GM19438 (cell line): ENCODE measurements around the gene CYB5B.
"Not testable (repeated sequence)": the region's sequence is repeated elsewhere in the genome, so short reads cannot be mapped to it uniquely, and the experiment has no call there.

Experiments
- ATAC-seq: cut with Tn5 transposase; IDR thresholded peaks from one replicate; pipeline ENCODE4 v1.9.1; 2021; ENCODE audit warnings: low read depth; ENCODE audit not compliant: unreplicated experiment

CYB5B gene

DNA sequence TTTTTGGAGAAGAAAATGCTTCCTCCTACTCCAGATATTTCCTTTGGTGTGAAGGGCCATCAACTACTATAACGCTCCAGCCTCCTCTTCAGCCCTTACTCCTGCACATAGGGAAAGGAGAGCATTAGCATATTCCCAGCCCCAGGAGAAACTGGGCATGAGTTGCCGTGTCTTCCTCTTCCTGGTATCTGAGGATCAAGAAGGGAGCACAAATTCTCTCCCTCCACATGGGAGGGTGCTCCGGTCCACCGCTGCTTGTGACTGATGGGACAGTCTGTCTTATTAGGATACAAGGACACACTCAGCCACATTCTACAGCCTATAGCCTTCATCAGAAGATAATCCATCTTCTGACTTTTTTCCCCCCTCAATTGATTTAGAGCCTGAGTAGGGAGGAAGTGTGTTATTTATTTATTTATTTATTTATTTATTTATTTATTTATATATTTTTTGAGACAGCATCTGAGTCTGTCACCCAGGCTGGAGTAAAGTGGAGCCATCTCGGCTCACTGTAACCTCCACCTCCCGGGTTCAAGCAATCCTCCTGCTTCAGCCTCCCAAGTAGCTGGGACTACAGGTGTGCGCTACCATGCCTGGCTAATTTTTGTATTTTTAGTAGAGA, 16.6 kb upstream of the CYB5B start:
- no peak for ATAC-seq

DNA sequence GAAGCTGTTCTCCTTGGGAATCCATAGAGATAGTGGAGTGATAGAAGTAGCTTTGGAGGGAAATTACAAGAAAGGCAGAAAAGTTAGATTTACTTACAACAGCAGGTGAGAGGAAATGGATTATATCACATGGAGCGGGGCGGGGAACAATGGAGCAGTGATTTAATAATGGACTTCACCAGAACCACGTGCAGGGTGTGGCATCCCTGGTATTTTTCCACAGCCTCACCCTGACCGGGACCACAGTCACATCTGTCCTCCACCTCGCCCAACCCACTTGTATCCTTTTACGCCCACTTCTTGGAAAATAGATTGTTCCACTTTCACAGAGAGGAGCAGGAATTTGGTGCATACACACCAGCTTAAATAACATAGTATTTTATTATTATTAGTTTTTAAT, 15.9 kb upstream of the CYB5B start:
- no peak for ATAC-seq

DNA sequence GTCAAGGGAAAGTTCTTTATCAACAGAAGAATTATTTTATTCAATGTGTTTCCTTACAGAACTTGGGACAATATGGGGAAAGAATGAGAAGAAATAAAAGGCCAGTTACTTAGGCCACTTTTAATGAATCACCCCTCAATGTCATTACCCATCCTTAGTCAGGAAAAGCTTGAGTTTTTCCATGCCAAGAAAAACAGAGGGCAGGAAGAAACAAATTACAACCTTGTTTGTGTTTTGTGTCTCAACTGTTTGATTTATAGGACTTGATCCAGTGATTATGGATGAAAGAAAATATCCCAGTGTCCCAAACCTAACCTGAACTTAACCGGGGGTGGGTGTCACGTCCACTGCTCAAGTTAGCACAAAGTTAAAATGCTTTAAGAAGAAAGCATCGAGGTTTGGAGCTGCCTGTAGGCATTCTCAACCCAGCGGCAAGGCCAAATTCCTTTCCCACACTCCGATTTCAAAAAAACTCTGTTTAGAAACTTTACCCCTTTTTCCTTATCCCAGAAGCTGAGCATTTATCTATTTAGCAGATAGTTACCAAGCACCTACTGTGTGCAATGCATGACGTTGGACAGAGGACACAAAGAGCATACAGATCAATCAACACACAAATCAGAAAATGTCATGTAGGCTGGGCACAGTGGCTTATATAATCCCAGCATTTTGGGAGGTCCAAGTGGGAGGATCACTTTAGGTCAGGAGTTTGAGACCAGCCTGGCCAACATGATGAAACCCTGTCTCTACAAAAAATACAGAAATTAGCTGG, 14.0 kb upstream of the CYB5B start:
- ATAC-seq, result no peak

DNA sequence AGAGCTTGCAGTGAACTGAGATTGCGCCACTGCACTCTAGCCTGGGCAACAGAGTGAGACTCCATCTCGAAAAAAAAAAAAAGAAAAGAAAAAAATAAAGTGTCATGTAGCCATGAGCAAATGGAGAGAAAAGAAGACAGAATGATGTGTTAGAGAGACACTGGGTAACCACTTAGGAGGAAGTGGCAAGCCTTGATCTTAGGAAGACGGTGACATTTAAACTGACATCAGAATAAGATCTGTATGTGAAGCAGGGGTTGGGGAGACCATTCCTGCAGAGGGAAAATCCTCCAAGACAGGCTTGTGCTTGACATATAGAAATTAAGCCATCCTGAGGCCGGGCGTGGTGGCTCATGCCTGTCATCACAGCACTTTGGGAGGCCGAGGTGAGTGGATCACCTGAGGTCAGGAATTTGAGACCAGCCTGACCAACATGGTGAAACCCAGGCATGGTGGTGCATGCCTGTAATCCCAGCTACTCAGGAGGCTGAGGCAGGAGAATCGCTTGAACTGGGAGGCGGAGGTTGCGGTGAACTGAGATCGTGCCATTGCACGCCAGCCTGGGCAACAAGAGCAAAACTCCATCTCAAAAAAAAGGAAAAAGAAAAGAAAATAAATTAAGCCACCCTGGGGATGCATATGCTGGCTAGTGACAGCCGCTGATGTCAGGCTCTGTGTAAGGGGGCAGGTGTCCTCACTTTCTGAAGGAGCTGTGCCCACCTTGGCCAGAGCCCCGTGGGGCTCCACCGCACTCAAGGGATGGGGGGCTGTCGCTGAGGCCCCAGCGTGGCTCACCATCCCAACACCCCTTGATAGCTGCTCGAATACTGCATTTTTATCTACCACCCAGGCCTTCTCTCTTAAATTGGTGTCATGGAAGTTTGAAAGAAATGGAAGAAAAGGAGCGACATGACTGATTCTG, 13.1 kb upstream of the CYB5B start:
- no peak for ATAC-seq

DNA sequence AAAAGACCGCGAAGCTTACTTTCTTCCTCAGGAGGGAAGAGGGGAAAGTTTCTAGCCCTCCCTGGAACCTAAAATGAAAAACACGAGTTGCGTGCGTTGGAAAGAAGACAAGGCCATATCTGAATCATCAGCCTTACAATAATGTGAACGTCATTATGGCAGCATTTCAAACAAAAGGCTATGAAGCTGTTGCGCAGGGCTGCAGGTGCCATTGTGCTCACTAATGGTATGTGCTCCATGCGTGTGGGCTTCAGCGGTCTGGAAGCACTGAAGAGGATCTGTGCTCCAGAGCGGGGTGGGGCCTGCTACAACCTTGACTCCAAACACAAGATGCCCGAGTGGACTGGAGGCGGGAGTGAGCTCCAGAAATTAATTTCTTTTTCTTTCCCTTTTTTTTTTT, 12.1 kb upstream of the CYB5B start:
- ATAC-seq, result no peak

DNA sequence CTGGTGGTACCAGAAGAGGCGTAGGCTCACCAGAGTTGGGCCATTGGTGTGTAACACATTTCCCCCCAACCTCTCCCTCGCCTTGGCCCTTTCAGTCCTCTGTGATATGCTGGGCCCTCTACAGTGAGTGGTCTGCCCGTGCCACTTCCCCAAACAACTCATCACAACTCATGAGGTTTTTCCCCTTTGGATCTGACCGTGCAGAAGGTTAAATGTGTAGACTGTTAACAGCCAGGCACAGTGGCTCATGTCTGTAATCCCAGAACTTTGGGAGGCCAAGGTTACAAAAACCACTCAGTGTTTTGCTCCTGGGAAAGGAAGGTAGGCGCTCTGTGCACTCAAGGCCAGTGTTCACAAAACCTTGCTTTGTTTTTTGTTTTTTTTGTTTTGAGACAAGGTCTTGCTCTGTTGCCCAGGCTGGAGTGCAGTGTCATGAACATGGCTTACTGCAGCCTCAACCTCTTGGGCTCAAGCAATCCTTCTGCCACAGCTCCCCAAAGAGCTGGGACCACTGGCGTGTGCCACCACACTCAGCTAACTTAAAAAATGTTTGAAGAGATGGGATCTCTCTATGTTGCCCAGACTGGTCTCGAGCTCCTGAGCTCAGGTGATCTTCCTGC, 11.3 kb upstream of the CYB5B start:
- ATAC-seq, result no peak

DNA sequence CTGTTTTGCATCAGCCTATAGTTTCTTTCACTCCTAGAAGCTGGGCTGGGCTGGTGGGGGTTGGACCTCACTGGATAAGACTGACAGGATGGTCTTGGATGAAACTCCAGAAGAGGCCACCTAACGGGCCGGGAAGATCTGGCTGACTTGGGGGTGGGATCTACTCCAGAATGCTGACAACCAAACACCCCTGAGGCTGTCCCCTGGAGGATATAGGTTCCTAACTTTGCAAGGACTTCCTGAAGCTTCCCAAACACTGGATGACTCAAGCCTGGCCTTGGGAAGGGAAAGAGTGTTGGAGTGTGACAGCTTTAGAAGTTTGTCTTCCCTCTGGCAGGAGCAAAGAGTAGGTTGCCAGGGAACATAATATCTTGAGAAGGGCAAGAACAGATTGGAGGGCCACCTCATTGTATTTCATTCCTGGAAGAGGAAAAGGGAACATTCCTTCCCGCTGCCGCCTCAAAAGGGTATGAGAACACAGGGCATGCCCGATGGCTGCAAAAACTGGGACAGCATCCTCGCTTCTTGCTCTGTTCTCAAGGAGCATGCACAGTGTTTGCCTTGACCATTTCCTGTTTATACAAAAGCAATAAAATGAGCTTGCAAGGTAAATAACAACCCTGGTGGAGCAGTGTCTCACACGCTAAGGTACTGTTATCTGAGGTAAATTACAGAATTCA, 6.8 kb upstream of the CYB5B start:
- no peak for ATAC-seq

DNA sequence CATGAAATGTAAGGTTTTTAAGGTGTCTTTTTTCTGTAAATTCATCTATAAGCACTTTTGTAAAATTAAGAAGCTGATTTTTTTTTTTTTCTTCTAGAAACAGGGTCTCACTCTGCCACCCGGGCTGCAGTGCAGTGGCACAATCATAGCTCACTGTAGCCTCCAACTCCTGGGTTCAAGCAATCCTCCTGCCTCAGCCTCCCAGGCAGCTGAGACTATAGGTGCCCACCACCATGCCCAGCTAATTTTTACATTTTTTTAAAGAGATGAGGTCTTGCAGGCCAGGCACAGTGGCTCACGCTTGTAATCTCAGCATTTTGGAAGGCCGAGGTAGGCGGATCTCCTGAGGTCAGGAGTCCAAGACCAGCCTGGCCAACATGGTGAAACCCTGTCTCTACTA, 4.5 kb upstream of the CYB5B start:
- no peak for ATAC-seq

DNA sequence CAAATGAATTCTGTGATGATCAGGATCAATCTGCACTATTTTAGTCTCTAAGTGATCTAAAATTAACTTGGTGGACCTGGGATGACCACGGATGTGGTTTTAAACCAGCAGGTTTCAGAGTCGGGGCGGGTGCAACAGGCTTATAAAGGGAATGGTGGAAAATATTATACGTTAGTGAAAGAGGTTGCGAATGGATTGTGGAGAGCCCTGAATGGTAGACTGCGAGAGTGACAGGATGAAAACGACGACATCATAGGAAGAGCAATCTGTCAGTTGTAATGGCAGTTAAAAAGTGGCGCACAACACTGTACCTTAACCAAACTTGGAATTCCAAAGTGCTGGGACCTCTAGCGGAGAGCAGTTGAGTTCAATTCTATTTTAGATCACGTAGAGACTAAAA, 1.2 kb upstream of the CYB5B start:
- no peak for ATAC-seq

DNA sequence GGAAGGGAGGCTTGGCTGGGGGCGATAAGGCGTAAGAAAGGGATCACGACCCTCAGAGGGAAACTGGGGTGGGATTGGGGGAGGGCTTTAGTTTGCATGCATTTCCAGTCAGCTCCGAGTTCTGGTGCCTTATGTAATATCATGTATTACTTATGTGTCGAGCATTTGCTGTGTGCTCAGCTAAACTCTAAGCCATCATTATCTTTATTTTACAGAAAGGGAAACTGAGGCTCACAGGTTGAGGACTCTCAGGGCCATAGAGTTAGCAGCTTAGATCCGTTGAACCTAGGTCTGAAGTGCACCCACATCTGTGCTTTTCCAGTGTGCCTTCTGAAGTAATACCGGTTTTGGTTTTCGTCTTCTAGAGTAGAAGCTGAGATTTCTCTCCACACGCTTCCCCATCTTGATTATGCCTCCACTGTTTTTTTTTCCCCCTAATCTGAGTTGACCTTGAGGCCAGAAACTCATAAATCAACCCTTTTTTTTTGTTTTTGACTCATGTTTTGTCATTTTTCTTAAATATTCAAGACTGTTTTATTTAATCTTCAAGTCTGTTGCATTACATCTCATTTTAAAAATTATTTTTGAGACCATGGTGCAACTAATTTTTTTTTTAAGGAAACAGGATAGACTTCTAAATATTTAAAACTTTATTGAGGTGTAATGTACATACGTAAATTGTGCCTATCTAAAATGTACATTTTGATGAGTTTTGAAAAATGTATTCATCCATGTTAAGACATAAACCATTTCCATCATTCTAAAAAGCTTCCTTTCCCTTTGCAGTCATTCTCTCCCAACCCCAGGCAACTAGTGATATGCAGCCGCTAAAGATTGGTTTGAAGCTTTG, 741 bp downstream of the CYB5B start:
- no peak for ATAC-seq

DNA sequence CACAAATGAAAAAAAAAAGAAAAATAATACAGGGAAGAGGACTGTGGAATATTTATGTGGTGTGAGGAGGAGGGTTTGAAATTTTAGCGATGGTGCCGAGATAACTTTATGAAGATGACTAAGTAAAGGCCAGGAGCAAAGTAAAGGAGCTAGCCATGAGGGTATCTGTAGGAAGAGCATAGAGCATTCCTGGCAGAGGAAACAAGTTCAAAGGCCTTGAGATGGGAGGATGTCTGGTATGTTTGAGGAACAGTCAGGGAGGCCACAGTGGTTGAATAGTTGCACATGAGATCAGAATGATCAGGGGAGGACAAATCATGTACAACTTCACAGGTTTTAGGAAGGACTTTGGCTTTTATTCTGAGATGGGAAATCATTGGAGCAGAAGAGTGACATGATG, 4.2 kb downstream of the CYB5B start:
- ATAC-seq, result no peak

DNA sequence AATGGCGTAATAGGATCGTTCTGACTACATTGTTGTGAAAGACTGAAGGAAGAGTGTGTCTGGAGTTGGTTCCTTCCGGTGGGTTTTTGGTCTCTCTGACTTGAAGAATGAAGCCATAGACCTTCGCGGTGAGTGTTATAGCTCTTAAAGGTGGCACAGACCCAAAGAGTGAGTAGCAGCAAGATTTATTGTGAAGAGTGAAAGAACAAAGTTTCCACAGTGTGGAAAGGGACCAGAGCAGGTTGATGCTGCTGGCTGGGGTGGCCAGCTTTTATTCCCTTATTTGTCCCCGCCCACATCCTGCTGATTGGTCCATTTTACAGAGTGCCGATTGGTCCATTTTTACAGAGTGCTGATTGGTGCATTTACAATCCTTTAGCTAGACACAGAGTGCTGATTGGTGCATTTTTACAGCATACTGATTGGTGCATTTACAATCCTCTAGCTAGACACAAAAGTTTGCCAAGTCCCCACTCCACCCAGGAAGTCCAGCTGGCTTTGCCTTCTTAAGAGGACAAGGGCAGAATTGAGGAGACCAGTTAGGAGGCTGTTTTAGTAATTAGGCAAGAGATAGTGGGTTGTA, 4.7 kb downstream of the CYB5B start:
- ATAC-seq, result not testable (repeated sequence)

DNA sequence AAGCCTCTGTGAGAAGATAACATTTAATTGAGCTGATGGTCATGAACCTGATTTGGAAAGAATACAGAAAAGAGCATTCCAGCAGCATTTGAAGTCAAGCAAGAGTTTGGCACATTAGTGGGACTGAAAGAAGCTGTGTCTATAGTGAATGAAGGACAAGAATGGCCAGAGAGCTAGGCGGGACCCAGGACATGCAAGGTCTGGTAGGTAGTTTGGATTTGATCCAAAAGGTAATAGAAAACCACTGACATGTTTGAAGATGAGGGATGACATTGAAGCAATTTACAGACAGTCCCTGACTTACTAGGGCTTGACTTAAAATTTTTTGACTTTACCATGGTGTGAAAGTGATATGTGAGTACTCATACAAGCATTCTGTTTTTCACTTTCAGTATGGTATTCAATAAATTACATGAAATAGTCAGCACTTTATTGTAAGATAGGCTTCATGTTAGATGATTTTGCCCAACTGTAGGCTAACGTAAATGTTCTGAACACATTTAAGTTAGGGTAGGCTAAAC, 7.6 kb downstream of the CYB5B start:
- ATAC-seq, result no peak

DNA sequence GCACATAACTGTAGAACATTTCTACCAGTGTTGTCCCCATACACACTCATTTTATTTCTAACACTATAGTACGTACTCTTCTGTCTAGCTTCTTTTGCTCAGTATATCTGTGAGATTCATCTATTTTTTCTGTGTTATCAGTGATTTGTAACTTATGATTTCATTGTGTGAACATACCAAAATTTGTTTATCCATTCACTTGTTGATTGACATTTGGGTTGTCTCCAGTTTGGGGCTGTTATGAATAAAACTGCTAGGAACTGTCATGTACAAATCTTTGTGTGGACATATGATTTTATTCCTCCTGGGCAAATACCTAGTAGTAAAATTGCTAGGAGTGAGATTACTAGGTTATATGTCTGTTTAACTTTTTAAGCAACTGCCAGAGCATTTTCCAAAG, 9.6 kb downstream of the CYB5B start:
- no peak for ATAC-seq

DNA sequence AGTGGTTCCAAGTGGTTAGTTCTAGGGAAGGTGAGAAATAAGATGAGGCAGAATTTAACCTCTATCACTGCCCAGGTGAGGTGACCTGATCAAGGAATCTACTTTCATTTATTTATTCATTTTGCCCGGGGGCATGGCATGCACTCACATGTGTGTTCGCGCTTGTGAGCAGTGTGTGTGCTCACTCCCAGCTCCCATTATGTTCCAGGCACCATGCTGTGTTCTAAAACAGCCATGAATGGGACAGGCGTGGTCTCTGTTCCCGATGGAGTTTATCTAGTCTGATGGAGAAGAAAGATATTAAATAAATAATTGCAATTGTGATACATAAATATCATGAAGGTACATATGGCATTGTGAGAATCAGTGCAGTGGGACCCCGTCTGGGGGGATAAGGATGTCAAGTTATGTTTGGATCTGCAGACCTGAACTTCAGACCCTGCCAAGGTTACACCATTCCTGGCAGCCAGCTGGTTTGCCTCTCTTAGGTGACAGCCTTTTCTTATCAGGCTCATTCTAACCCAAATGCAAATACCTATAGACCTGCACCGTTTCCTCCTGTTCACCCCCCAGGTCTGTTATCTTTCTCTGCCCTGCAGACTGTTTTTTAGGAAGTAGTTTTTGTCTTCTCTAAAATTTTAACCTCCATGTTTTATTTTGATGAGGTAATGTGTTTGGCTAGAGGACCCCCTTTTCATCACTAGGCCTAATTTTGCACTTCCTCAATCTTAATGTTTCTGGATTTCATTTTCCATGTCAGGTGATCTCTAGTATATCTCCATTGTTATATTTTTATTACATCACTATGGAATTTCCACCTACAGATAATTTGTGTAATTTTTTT, 11.8 kb downstream of the CYB5B start:
- ATAC-seq, result no peak

DNA sequence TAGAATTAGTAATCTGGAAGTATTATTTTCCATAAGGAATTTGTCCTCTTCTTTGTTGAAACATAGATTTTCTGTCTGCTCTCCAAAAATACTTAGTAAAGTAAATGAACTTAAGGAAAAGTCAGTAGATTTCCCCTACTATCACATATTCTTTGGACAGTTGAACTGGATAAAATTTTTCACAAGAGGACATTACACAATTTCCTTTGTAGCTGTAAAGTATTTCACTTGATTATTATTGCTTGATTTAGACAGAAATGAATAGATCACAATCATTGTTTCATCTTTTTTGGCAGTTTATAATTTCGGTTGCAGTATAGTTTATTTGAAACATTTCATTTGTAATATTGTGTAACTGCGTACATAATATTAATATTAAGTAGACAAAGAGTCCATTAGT, 12.5 kb downstream of the CYB5B start:
- ATAC-seq, result no peak

DNA sequence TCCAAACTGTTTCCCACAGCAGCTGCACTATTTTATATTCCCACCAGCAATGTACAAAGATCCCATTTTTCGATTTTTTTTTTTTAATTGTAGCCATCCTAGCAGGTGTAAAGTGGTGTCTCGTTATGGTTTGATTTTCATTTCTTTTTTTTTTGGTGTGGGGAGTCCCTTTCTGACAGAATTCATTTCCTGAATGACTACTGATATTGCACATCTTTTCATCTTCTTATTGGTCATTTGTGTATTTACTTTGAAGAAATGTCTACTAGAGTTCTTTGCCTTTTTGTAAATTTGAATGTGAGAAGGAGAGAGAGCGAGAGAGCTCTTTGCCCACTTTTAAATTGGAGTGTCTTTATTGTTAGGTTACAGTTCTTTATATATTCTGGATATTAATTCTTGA, 14.0 kb downstream of the CYB5B start:
- ATAC-seq, result no peak

DNA sequence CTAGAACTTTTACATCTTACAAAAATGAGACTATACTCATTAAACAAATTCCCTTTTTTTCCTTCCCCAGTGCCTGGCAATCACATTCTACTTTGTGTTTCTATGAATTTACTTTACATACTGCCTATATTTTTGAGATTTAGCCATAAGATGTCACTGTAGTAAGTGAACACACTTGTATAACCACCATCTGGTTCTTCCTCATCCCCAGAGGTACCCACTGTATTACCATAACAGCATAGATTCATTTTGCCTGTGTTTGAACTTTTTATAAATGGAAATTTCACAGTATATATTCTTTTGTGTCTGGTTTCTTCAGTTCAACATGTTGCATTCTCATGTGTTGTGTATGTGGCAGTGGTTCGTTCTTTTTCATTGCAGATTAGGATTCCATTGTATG, 15.8 kb downstream of the CYB5B start:
- ATAC-seq, result no peak
